SK-N-SH (cell line): ENCODE results near the gene FDXR. TPM values are rescaled to one million over a fixed set of nuclear protein-coding genes. Genes with fewer than 3 reads are reported as not detected.

Source experiments
- CTCF ChIA-PET: fragments of 300-600, 350-600 bp; formaldehyde crosslinking; extraction: SDS; loops from one replicate; lab custom pipeline; 2021; lab: Yijun Ruan, JAX
- POLR2A ChIA-PET: fragments of 350-600 bp; sonication (Branson Sonifier 250); formaldehyde crosslinking; extraction: SDS; loops from one replicate; lab custom pipeline; 2020; ENCODE audit warnings: antibody characterized with exemption, inconsistent platforms; lab: Yijun Ruan, JAX
- DNase-seq: peaks from one replicate; pipeline ENCODE4 v3.0.0; 2012
- H2AFZ ChIP-seq: fragments of 200-600 bp; sonication (generic); 2 replicates; pipeline ENCODE4 v1.8.1; 2016; ENCODE audit warnings: antibody characterized with exemption, mild to moderate bottlenecking, low read depth
- H3F3A ChIP-seq: fragments of 200-600 bp; sonication (generic); replicated peaks from 2 replicates; pipeline ENCODE3; 2016; ENCODE audit warnings: antibody characterized with exemption, mild to moderate bottlenecking; ENCODE audit not compliant: insufficient read depth
- H3K27ac ChIP-seq, 2 experiments: fragments of 200-500 bp in 1 of 2; fragments of 200-600 bp in 1 of 2; sonication (Bioruptor generic) in 1 of 2; sonication (generic), shearing (Covaris generic) in 1 of 2; 2 replicates each; pipeline versions ENCODE4 v1.5.1 to v1.6.1; 2014 to 2016; ENCODE audit warnings: low read depth in 2 of 2, inconsistent platforms in 1 of 2, low read length in 1 of 2, mild to moderate bottlenecking in 1 of 2, mixed read lengths in 1 of 2
- H3K27me3 ChIP-seq: fragments of 200-600 bp; sonication (generic), shearing (Covaris generic); 2 replicates; pipeline ENCODE4 v1.6.1; 2016; ENCODE audit warnings: mixed run types; ENCODE audit not compliant: insufficient read depth
- H3K36me3 ChIP-seq, 2 experiments: fragments of 200-500 bp in 1 of 2; fragments of 200-600 bp in 1 of 2; sonication (Bioruptor generic) in 1 of 2; sonication (generic) in 1 of 2; replicated peaks in 1 of 2; 2 replicates each; pipeline versions ENCODE3 to v1.5.1; 2014 to 2016; ENCODE audit warnings: low read length in 1 of 2, mild to moderate bottlenecking in 1 of 2; ENCODE audit not compliant: insufficient read depth in 2 of 2, control insufficient read depth in 1 of 2
- H3K4me1 ChIP-seq, 2 experiments: fragments of 200-500 bp in 1 of 2; fragments of 200-600 bp in 1 of 2; sonication (Bioruptor generic) in 1 of 2; sonication (generic), shearing (Covaris generic) in 1 of 2; 2 replicates each; pipeline versions ENCODE4 v1.5.1 to v1.6.1; 2014 to 2016; ENCODE audit warnings: low read depth in 1 of 2, low read length in 1 of 2, mixed run types in 1 of 2; ENCODE audit not compliant: insufficient read depth in 2 of 2, control insufficient read depth in 1 of 2
- H3K4me2 ChIP-seq: fragments of 200-600 bp; sonication (generic), shearing (Covaris generic); 2 replicates; pipeline ENCODE4 v1.6.1; 2017; ENCODE audit warnings: mixed run types
- H3K4me3 ChIP-seq, 2 experiments: fragments of 200-500 bp in 1 of 2; fragments of 200-600 bp in 1 of 2; sonication (Bioruptor generic) in 1 of 2; sonication (generic), shearing (Covaris generic) in 1 of 2; 2 replicates each; pipeline versions ENCODE4 v1.5.1 to v1.8.1; 2014 to 2016; ENCODE audit warnings: low read depth in 2 of 2, inconsistent platforms in 1 of 2, low read length in 1 of 2, mild to moderate bottlenecking in 1 of 2, mixed read lengths in 1 of 2, moderate library complexity in 1 of 2
- H3K79me2 ChIP-seq: fragments of 200-600 bp; sonication (generic); 2 replicates; pipeline ENCODE4 v1.8.1; 2017; ENCODE audit warnings: mild to moderate bottlenecking; ENCODE audit not compliant: insufficient read depth
- H3K9ac ChIP-seq: fragments of 200-600 bp; sonication (generic); 2 replicates; pipeline ENCODE4 v1.6.1; 2017; ENCODE audit warnings: mixed run types
- H3K9me2 ChIP-seq: fragments of 200-600 bp; sonication (generic); 2 replicates; pipeline ENCODE4 v1.6.1; 2017; ENCODE audit warnings: mixed run types
- H3K9me3 ChIP-seq: fragments of 200-600 bp; sonication (generic); 2 replicates; pipeline ENCODE4 v1.6.1; 2017; ENCODE audit warnings: mixed run types, mild to moderate bottlenecking, moderate library complexity
- H4K20me1 ChIP-seq: fragments of 200-600 bp; sonication (generic); 2 replicates; pipeline ENCODE4 v1.6.1; 2017; ENCODE audit warnings: mild to moderate bottlenecking, mixed run types; ENCODE audit not compliant: insufficient read depth
- CHD2 ChIP-seq: fragments of 150-350 bp; IDR thresholded peaks from 2 replicates; pipeline ENCODE4 v1.6.1; 2018; ENCODE audit warnings: low read length; ENCODE audit not compliant: partially characterized antibody
- ELF1 ChIP-seq: IDR thresholded peaks from 2 replicates; pipeline ENCODE4 v1.4.0; 2012
- EP300 ChIP-seq, 2 experiments: IDR thresholded peaks; 2 replicates each; pipeline versions ENCODE4 v1.4.0 to v1.6.1; 2012; ENCODE audit warnings: borderline replicate concordance in 1 of 2, low read depth in 1 of 2, low read length in 1 of 2
- EZH2phosphoT487 ChIP-seq: fragments of 200-600 bp; sonication (generic); IDR thresholded peaks from 2 replicates; pipeline ENCODE4 v1.6.1; 2017; ENCODE audit warnings: low read depth, mixed run types, mild to moderate bottlenecking, antibody characterized with exemption, moderate library complexity, borderline replicate concordance
- FOXJ3 ChIP-seq: sonication (generic); formaldehyde crosslinking; IDR thresholded peaks from 2 replicates; pipeline ENCODE4 v1.5.1; 2020; ENCODE audit warnings: mild to moderate bottlenecking, missing genetic modification reagents
- FOXM1 ChIP-seq: IDR thresholded peaks from 2 replicates; pipeline ENCODE4 v1.4.0; 2012; ENCODE audit warnings: low read depth, mild to moderate bottlenecking
- GABPA ChIP-seq: IDR thresholded peaks from 2 replicates; pipeline ENCODE4 v1.4.0; 2012; ENCODE audit warnings: low read depth, mild to moderate bottlenecking
- JUND ChIP-seq: IDR thresholded peaks from 2 replicates; pipeline ENCODE4 v1.4.0; 2012
- NRF1 ChIP-seq: IDR thresholded peaks from 2 replicates; pipeline ENCODE4 v1.6.1; 2012; ENCODE audit warnings: low read depth, mild to moderate bottlenecking, low read length
- RAD21 ChIP-seq: IDR thresholded peaks from 2 replicates; pipeline ENCODE4 v1.6.1; 2012; ENCODE audit warnings: mild to moderate bottlenecking, low read length
- RCOR1 ChIP-seq: fragments of 150-350 bp; IDR thresholded peaks from 2 replicates; pipeline ENCODE4 v1.6.1; 2017; ENCODE audit warnings: antibody characterized with exemption, low read length
- RXRA ChIP-seq: IDR thresholded peaks from 2 replicates; pipeline ENCODE4 v1.4.0; 2012; ENCODE audit warnings: low read depth, mild to moderate bottlenecking, borderline replicate concordance
- SMC3 ChIP-seq: IDR thresholded peaks from 2 replicates; pipeline ENCODE4 v1.6.1; 2012; ENCODE audit warnings: low read depth, low read length, improper control_type of control experiment
- TCF12 ChIP-seq: IDR thresholded peaks from 2 replicates; pipeline ENCODE4 v1.4.0; 2012
- YY1 ChIP-seq: IDR thresholded peaks from 2 replicates; pipeline ENCODE4 v1.4.0; 2012; ENCODE audit warnings: low read depth, mild to moderate bottlenecking
- WGBS: methylation state at CpG from one replicate; pipeline ENCODE4 v1.1.6; 2017; ENCODE audit warnings: low lambda C conversion rate; 5-methylcytosine and 5-hydroxymethylcytosine counted together
- polyA plus RNA-seq, 3 experiments: library from polyadenylated mRNA; depleted of rRNA; stranded (reverse); fragments of >200 nt; gene quantifications; 2 replicates each; pipeline ENCODE4 v1.2.3, GENCODE V29; 2012
- TF ChIP-seq, protein P1 (sequence below): fragments of 200-600 bp; sonication (generic); IDR thresholded peaks from 2 replicates; pipeline ENCODE4 v1.6.1; 2017; ENCODE audit warnings: antibody characterized with exemption, mild to moderate bottlenecking, moderate library complexity
- TF ChIP-seq, protein P2 (sequence below): IDR thresholded peaks from 2 replicates; pipeline ENCODE4 v1.4.0; 2012; ENCODE audit warnings: low read depth, borderline replicate concordance
- TF ChIP-seq, protein P3 (sequence below): IDR thresholded peaks from 2 replicates; pipeline ENCODE4 v1.4.0; 2012; ENCODE audit warnings: low read depth
- TF ChIP-seq, protein P4 (sequence below): IDR thresholded peaks from 2 replicates; pipeline ENCODE4 v1.4.0; 2012; ENCODE audit warnings: low read depth, borderline replicate concordance

The FDXR gene
- polyA plus RNA-seq, 1 of the 3 experiments (the other 2 are of a cell fraction): 86.7 TPM

DNA sequence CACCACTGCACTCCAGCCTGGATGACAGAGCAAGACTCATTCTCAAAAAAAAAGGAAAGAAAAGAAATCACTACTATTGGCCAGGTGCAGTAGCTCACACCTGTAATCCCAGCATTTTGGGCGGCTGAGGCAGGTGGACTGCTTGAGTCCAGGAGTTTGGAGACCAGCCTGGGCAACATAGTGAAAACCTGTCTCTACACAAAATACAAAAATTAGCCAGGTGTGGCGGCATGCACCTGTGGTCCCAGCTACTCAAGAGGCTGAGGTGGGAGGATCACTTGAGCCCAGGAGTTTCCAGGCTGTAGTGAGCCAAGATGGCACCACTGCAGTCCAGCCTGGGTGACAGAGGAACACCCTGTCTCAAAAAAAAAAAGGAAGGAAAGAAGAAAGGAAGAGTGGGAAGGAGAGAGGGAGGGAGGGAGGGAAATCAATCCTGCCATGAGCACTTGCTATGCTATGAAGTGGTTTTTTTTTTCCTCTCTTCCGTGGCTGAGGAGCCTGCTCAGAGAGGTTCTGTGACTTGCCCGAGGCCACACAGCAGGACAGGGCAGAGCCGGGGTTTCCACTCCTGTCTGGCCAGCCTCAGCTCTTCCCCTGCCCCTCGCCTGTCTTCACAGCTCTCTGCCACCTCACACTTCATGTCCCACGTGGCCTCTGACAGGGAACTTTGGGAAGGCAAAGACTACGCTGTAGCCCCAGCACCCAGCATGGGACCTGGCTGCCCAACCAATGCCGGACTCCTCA is 24.0 kb downstream of the FDXR start:
- Histone ChIP-seq H3K4me3 (no peak overlapping the region), H3K27ac (no peak overlapping the region), H3K4me2 (no peak overlapping the region), H3K9me3 (no peaks in the 10 kb centered on the region), H2AFZ (no peak overlapping the region), H3K27me3 (peaks cover 31% of the 10 kb centered on the region), H3F3A (no peaks in the 10 kb centered on the region), H3K36me3 (no peaks in the 10 kb centered on the region), H3K4me1 (no peaks in the 10 kb centered on the region; a peak in 1 of 4 replicates), H3K79me2 (no peaks in the 10 kb centered on the region), H3K9ac (no peak overlapping the region), H3K9me2 (no peaks in the 10 kb centered on the region), H4K20me1 (no peaks in the 10 kb centered on the region)
- TF ChIP-seq GABPA (no peak), RCOR1 (no peak), ELF1 (no peak), RXRA (no peak), EP300 (IDR thresholded peaks at IDR 0.05; ENCODE audit: borderline replicate concordance in 1 of 2, low read depth in 1 of 2, low read length in 1 of 2) (no peak), YY1 (no peak), SMC3 (no peak), FOXJ3 (CRISPR knock-in tag) (no peak), CHD2 (no peak), NRF1 (no peak), JUND (no peak), TCF12 (no peak), FOXM1 (no peak), EZH2phosphoT487 (no peak), RAD21 (no peak)
- TF ChIP-seq, protein P1, sequence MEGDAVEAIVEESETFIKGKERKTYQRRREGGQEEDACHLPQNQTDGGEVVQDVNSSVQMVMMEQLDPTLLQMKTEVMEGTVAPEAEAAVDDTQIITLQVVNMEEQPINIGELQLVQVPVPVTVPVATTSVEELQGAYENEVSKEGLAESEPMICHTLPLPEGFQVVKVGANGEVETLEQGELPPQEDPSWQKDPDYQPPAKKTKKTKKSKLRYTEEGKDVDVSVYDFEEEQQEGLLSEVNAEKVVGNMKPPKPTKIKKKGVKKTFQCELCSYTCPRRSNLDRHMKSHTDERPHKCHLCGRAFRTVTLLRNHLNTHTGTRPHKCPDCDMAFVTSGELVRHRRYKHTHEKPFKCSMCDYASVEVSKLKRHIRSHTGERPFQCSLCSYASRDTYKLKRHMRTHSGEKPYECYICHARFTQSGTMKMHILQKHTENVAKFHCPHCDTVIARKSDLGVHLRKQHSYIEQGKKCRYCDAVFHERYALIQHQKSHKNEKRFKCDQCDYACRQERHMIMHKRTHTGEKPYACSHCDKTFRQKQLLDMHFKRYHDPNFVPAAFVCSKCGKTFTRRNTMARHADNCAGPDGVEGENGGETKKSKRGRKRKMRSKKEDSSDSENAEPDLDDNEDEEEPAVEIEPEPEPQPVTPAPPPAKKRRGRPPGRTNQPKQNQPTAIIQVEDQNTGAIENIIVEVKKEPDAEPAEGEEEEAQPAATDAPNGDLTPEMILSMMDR: no peak
- TF ChIP-seq, protein P2, sequence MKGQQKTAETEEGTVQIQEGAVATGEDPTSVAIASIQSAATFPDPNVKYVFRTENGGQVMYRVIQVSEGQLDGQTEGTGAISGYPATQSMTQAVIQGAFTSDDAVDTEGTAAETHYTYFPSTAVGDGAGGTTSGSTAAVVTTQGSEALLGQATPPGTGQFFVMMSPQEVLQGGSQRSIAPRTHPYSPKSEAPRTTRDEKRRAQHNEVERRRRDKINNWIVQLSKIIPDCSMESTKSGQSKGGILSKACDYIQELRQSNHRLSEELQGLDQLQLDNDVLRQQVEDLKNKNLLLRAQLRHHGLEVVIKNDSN: no peak
- TF ChIP-seq, protein P3, sequence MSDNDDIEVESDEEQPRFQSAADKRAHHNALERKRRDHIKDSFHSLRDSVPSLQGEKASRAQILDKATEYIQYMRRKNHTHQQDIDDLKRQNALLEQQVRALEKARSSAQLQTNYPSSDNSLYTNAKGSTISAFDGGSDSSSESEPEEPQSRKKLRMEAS: no peak
- TF ChIP-seq, protein P4, sequence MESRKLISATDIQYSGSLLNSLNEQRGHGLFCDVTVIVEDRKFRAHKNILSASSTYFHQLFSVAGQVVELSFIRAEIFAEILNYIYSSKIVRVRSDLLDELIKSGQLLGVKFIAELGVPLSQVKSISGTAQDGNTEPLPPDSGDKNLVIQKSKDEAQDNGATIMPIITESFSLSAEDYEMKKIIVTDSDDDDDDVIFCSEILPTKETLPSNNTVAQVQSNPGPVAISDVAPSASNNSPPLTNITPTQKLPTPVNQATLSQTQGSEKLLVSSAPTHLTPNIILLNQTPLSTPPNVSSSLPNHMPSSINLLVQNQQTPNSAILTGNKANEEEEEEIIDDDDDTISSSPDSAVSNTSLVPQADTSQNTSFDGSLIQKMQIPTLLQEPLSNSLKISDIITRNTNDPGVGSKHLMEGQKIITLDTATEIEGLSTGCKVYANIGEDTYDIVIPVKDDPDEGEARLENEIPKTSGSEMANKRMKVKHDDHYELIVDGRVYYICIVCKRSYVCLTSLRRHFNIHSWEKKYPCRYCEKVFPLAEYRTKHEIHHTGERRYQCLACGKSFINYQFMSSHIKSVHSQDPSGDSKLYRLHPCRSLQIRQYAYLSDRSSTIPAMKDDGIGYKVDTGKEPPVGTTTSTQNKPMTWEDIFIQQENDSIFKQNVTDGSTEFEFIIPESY: no peak
- POLR2A ChIA-PET: no interaction called here
- 49% methylated on average over 9 of the region's 9 CpGs for WGBS
- no peak for DNase-seq
- CTCF ChIA-PET: interaction anchor here (47.7 to 98.1 kb wide), 2 partner anchors 11 to 31 kb away, joined by 3869 read pairs; partner anchors contain the start of genes FDXR, GRIN2C and NAT9
